ENCODE data around the gene LRTM1. TPM values are rescaled to one million over a fixed set of nuclear protein-coding genes. Genes with fewer than 3 reads are reported as not detected.

The LRTM1 gene
- total RNA-seq, 2 experiments from 2014 or later = not detected

DNA sequence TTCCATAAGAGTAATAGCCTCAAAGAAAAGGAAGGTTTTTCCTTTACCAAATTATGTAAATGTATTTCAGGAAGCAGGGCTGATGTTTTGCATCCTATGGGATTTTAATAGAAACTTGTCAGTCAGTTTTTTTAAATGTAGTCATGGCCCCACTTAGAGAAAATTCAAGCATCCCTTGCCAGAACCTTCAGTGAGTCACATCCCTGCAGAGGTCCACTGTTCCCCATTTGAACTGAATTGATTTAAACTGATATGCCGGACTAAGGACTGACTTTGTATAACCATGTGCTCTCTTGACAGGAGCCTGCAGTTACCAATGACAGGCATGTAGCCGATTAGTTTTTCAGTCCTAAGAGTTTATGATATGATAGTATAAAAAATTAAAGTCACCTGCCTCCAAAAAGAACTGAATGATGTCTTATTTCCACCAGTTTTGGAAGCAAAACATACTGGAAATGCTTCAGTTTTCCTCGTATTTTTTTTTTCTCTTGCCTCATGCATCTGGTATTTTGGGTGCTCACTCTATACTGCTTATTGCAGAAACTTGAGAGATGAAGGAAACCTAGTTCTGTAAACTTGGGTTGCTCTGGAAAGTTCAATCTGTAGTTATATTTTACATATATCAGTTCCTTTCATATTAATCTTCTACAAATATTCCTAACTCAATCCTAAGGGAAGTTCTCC is 30.7 kb downstream of the LRTM1 start:
- no peak overlapping the region for H3K4me3 Mint-ChIP-seq
- H3K4me1 Mint-ChIP-seq = no peaks in the 10 kb centered on the region
- DNase-seq = no peak

DNA sequence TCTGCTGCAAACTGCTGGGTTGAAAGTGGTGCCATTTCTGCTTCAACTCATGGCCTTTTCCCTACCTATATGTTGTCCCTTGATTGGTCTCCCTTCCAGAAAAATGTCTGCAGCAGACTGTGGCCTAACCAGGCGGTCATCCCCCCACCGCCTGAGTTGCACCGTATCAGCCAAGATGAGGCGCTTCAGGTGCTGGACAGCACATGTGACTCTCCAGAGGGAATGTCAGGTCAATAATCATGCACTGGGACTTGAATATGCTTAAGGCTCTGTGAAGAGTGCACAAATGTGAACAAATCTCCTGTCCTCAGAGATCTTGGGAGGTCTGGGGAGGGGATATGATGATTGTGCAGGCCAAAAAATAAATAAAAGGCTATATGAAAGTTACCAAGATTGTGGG is 32.2 kb downstream of the LRTM1 start:
- CTCF ChIA-PET = no interaction called here
- Mint-ChIP-seq H3K27ac (no peak overlapping the region), H3K4me1 (no peaks in the 10 kb centered on the region), H3K36me3 (ENCODE audit: low read depth) (no peaks in the 10 kb centered on the region), H3K9me3 (peaks cover 4% of the 10 kb centered on the region), H3K4me3 (no peak overlapping the region), H3K27me3 (no peaks in the 10 kb centered on the region)
- POLR2A ChIA-PET = no interaction called here
- no peak for DNase-seq

More for the DNA sequence above, 30.7 kb downstream of the LRTM1 start:
- no peak overlapping the region for H3K27ac Mint-ChIP-seq
- peaks cover 4% of the 10 kb centered on the region for H3K9me3 Mint-ChIP-seq
- POLR2A ChIA-PET = no interaction called here
- CTCF ChIA-PET = no interaction called here
- H3K27me3 Mint-ChIP-seq = no peaks in the 10 kb centered on the region
- no peaks in the 10 kb centered on the region for H3K36me3 Mint-ChIP-seq (ENCODE audit: low read depth)

DNA sequence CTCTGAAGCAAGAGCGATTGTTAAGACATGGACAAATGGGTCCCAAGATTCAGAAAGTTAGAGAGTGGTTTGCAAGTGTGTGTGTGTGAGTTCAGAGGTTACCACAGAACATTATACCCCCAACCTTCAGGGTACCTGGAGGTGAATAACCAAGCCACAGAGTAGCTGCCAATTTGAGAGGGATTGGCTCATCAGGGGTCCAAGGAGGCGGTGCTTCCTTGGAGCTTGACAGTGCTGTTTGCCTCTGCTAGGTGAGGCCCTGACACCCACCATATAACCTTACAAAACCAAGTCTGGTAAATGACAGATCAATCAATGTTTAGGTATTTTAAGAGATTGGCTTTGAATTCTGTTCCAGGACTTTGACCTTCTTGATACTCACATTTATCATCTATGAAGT is 35.7 kb downstream of the LRTM1 start:
- Mint-ChIP-seq H3K9me3 (peaks cover 12% of the 10 kb centered on the region), H3K4me3 (no peak overlapping the region), H3K36me3 (ENCODE audit: low read depth) (no peaks in the 10 kb centered on the region), H3K27ac (no peak overlapping the region), H3K4me1 (no peaks in the 10 kb centered on the region), H3K27me3 (no peaks in the 10 kb centered on the region)
- CTCF ChIA-PET = no interaction called here
- DNase-seq = no peak
- POLR2A ChIA-PET = no interaction called here

DNA sequence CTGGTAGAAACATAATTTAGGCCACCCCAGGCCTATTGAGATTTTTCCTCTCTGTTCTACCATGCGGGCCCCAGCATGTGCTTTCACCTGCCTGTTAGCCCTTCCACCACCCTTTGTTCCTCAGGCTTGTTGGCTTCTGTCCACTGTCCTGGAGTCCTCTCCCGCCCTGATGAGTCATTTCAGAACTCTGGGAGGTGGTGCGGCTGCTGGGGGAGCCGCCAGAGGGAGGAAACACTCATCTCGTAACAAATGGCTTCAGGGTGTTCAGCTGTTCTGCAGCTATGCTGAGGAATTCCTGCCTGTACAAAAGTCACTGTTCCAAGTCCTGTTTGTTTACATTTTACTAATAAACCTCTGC is 36.3 kb downstream of the LRTM1 start:
- H3K27me3 Mint-ChIP-seq = no peaks in the 10 kb centered on the region
- CTCF ChIA-PET = no interaction called here

GRCh38 chr3:54889731-54890130 is 38.1 kb downstream of the LRTM1 start:
- DNase-seq = no peak
- Mint-ChIP-seq H3K9me3 (peaks cover 12% of the 10 kb centered on the region), H3K36me3 (ENCODE audit: low read depth) (no peaks in the 10 kb centered on the region), H3K4me3 (no peak overlapping the region), H3K27ac (no peak overlapping the region), H3K27me3 (no peaks in the 10 kb centered on the region), H3K4me1 (no peaks in the 10 kb centered on the region)
- ChIA-PET POLR2A (no interaction called here), CTCF (no interaction called here)

More for the DNA sequence above, 36.3 kb downstream of the LRTM1 start:
- Mint-ChIP-seq H3K4me1 (no peaks in the 10 kb centered on the region), H3K27ac (no peak overlapping the region), H3K9me3 (peaks cover 12% of the 10 kb centered on the region), H3K4me3 (no peak overlapping the region), H3K36me3 (ENCODE audit: low read depth) (no peaks in the 10 kb centered on the region)
- no peak for DNase-seq
- POLR2A ChIA-PET = no interaction called here

DNA sequence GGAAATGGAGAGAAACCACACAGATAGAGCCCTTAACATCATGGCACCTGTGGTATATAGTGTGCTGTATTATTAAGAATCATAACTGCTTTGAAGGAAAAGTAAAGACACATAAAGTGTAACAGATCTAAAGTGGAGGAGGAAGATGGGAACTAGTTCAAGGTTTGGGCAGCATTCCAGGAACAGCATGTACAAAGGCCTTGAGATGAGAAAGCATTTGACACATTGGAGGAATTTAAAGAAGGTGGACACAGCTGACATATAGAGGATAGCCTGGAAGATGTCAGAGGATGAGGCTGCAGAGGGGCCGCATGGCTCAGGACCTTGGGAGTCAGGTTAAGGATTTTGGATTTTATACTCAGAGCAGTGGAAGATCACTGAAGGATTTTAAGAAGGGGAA is 39.0 kb downstream of the LRTM1 start:
- no peaks in the 10 kb centered on the region for H3K4me1 Mint-ChIP-seq
- H3K9me3 Mint-ChIP-seq = peaks cover 12% of the 10 kb centered on the region
- no peak overlapping the region for H3K27ac Mint-ChIP-seq
- ChIA-PET CTCF (no interaction called here), POLR2A (no interaction called here)
- H3K36me3 Mint-ChIP-seq (ENCODE audit: low read depth) = no peaks in the 10 kb centered on the region
- H3K4me3 Mint-ChIP-seq = no peak overlapping the region
- DNase-seq = no peak
- no peaks in the 10 kb centered on the region for H3K27me3 Mint-ChIP-seq

DNA sequence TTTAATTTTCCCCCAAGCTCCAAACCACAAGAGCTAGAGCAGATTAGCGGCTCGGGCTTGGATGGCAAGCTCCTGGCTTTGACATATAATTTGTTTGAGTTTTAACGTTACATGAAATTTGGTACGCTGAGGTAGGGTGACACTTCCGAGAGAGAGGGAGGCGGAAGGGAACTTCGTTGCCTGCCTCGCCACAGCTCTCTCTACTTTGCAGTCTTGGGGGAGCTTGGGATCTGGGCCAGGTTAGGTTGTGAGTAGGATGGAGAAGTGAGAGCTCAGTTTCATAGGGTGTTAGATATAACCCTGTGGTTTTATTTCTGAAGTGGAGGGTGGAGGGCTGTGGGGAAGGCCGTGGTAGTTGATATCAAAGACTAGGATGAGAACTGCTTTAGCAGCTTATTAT is 39.7 kb downstream of the LRTM1 start:
- H3K27ac Mint-ChIP-seq = no peak overlapping the region
- no peaks in the 10 kb centered on the region for H3K27me3 Mint-ChIP-seq
- no peak overlapping the region for H3K4me3 Mint-ChIP-seq
- ChIA-PET CTCF (no interaction called here), POLR2A (no interaction called here)
- no peaks in the 10 kb centered on the region for H3K4me1 Mint-ChIP-seq
- DNase-seq = no peak
- H3K36me3 Mint-ChIP-seq (ENCODE audit: low read depth) = no peaks in the 10 kb centered on the region
- H3K9me3 Mint-ChIP-seq = peaks cover 8% of the 10 kb centered on the region

GRCh38 chr3:54882129-54882833 is 45.6 kb downstream of the LRTM1 start:
- ChIA-PET POLR2A (no interaction called here), CTCF (no interaction called here)
- Mint-ChIP-seq H3K4me3 (no peak overlapping the region), H3K36me3 (ENCODE audit: low read depth) (no peaks in the 10 kb centered on the region), H3K4me1 (no peaks in the 10 kb centered on the region), H3K27me3 (no peaks in the 10 kb centered on the region), H3K9me3 (no peaks in the 10 kb centered on the region), H3K27ac (no peak overlapping the region)
- no peak for DNase-seq

DNA sequence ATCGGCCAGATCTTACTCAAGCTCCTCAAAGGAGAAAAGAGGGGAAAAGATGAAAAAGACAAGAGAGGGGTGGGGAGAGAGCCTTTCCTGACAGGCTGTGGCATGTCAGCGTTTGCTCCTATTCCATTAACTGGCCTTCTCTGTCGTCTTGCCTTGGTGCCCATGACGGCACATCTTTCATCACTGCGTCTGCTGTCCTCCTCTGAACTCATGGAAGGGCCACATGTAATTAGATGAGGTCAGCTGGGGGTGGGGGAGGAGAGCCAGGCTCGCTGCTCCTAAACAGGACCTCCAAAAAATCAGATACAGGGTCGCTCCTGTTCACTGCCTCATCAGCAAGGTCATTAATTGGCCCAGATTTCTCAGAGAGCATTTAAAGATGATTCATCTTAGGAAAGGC is 49.7 kb downstream of the LRTM1 start:
- Mint-ChIP-seq H3K9me3 (peaks cover 7% of the 10 kb centered on the region), H3K36me3 (ENCODE audit: low read depth) (no peaks in the 10 kb centered on the region), H3K27me3 (no peaks in the 10 kb centered on the region), H3K4me1 (no peaks in the 10 kb centered on the region), H3K4me3 (no peak overlapping the region), H3K27ac (no peak overlapping the region)
- no peak for DNase-seq
- POLR2A ChIA-PET = no interaction called here
- CTCF ChIA-PET = no interaction called here

DNA sequence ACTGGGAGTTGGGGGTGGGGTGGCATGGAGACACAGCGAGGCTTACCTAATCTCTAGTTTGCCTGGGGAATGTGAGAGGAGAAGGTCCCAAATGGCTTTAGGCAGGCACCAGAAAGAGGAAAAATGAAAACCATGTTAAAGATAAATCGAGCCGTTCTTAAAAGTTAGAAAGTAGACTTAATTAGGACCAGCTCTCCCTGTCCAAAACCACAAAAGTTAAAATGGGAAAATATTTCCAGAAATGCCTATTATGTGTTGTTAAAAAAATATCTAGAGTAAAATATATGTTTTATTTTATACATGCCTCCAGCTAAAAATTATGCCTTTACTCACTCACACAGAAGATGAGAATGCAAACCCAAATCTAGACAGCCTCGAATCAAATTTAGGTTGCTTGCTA is 50.1 kb downstream of the LRTM1 start:
- POLR2A ChIA-PET = no interaction called here
- no peak overlapping the region for H3K4me3 Mint-ChIP-seq
- no peak for DNase-seq
- H3K36me3 Mint-ChIP-seq (ENCODE audit: low read depth) = no peaks in the 10 kb centered on the region
- CTCF ChIA-PET = no interaction called here
- H3K9me3 Mint-ChIP-seq = peaks cover 7% of the 10 kb centered on the region
- H3K4me1 Mint-ChIP-seq = no peaks in the 10 kb centered on the region
- no peaks in the 10 kb centered on the region for H3K27me3 Mint-ChIP-seq
- H3K27ac Mint-ChIP-seq = no peak overlapping the region

DNA sequence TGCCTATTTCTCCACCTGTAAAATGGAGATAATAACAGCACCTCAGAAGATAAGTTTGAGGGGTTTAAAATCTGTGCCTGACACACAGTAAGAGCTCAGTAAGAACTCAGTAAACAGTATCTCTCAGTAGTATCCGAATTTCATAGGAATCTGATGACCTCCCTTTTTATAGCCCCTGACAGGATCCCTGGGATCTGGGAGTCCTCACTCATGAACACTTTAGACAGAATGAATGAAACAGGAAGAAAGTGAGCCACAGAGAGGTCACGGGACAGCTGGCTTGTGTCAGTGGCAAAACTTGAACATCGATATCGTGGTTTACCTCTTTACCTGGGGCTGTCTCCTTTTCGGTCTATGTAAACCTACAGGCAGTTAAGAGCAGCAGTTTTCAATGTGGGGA is 51.2 kb downstream of the LRTM1 start:
- Mint-ChIP-seq H3K4me1 (no peaks in the 10 kb centered on the region), H3K27ac (no peak overlapping the region), H3K4me3 (no peak overlapping the region), H3K27me3 (no peaks in the 10 kb centered on the region), H3K9me3 (peaks cover 7% of the 10 kb centered on the region), H3K36me3 (ENCODE audit: low read depth) (no peaks in the 10 kb centered on the region)
- no peak for DNase-seq
- POLR2A ChIA-PET = no interaction called here
- CTCF ChIA-PET = no interaction called here

GRCh38 chr3:54875596-54876268 is 52.1 kb downstream of the LRTM1 start:
- no peaks in the 10 kb centered on the region for H3K36me3 Mint-ChIP-seq (ENCODE audit: low read depth)
- POLR2A ChIA-PET = no interaction called here
- no peak overlapping the region for H3K4me3 Mint-ChIP-seq

DNA sequence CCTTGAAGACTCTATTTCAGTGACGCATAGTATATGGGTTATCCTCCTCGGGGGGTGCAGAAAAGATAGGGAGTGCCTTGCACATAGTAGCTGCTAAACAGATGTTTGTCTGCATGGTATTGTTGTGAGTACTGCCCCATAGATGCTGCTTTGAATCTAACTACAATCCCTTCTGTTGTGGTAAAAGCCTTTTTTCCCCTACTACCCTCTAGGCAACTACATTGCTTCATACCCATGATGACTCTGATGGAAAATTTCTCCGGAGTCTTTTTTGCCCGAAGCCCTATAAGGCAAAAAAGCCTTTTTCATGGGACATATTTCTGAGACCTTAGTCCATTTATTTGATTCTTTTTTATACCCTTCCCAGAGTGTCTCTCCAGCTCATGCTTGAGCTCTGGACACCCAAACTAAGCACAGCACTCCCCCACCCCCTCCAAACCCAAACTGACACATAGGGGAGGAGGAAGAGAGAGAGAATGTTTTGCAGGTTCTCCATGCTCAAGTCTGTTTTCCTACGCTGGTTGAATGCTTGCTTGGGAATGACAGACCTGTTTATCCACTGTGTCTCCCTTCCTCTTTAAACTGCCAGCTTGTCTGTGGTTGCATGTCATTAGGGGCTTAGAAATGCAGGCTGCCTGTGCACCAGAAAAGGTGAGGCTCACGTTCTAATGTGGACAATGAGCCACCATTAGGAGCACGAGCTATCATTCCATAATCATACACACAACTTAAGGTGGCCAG is 52.9 kb downstream of the LRTM1 start:
- no peaks in the 10 kb centered on the region for H3K36me3 Mint-ChIP-seq (ENCODE audit: low read depth)
- H3K27ac Mint-ChIP-seq = no peak overlapping the region
- POLR2A ChIA-PET = no interaction called here
- no peaks in the 10 kb centered on the region for H3K4me1 Mint-ChIP-seq
- H3K27me3 Mint-ChIP-seq = no peaks in the 10 kb centered on the region
- H3K4me3 Mint-ChIP-seq = no peak overlapping the region
- no peak for DNase-seq
- H3K9me3 Mint-ChIP-seq = peaks cover 7% of the 10 kb centered on the region
- CTCF ChIA-PET = no interaction called here

More at GRCh38 chr3:54875596-54876268, 52.1 kb downstream of the LRTM1 start:
- H3K27me3 Mint-ChIP-seq = no peaks in the 10 kb centered on the region
- DNase-seq = no peak
- no peaks in the 10 kb centered on the region for H3K4me1 Mint-ChIP-seq
- peaks cover 7% of the 10 kb centered on the region for H3K9me3 Mint-ChIP-seq
- no peak overlapping the region for H3K27ac Mint-ChIP-seq
- CTCF ChIA-PET = no interaction called here

Measured in activated CD4-positive, alpha-beta memory T cell treated with anti-CD3 and anti-CD28 coated beads, Interleukin-2, amount 10 ng/mL, durations not matched to agents 7 days and 5 days (primary cell).